CD4-positive, CD25-positive, alpha-beta regulatory T cell (primary cell): ENCODE measurements around the gene P3H4. TPM values are rescaled to one million over a fixed set of nuclear protein-coding genes. Genes with fewer than 3 reads are reported as not detected.

Experiments used
- ATAC-seq, 2 donors: fragments of 150-1000 bp; cut with Tn5 transposase; one replicate each; pipeline ENCODE4 v1.10.0; 2021; ENCODE audit warnings: low read depth in 2 of 2, moderate number of reproducible peaks in 2 of 2, moderate library complexity in 1 of 2
- DNase-seq, 3 donors: peaks; one replicate each; pipeline versions ENCODE4 v3.0.0 to v3.0.0-alpha.2; 2012 to 2022; ENCODE audit warnings: mixed read lengths in 1 of 3
- H3K27ac ChIP-seq: one replicate; pipeline ENCODE4 v1.7.0; 2013; ENCODE audit warnings: mild to moderate bottlenecking, low read length; ENCODE audit not compliant: insufficient read depth, poor library complexity, severe bottlenecking
- H3K27me3 ChIP-seq: one replicate; pipeline ENCODE4 v1.7.0; 2013; ENCODE audit warnings: low read length; ENCODE audit not compliant: control insufficient read depth, insufficient read depth
- H3K36me3 ChIP-seq: one replicate; pipeline ENCODE4 v1.7.0; 2013; ENCODE audit warnings: mild to moderate bottlenecking, low read length, moderate library complexity; ENCODE audit not compliant: control insufficient read depth, insufficient read depth
- H3K4me1 ChIP-seq: 2 replicates; pipeline ENCODE4 v1.7.0; 2013; ENCODE audit warnings: mild to moderate bottlenecking, low read length; ENCODE audit not compliant: insufficient read depth, control insufficient read depth, poor library complexity, severe bottlenecking
- H3K4me3 ChIP-seq: one replicate; pipeline ENCODE4 v1.7.0; 2013; ENCODE audit warnings: low read depth, mild to moderate bottlenecking, low read length, moderate library complexity
- H3K9me3 ChIP-seq, 2 experiments: 1 replicate in 1 of 2; 2 replicates in 1 of 2; pipeline ENCODE4 v1.7.0; 2013; ENCODE audit warnings: low read length in 2 of 2, mild to moderate bottlenecking in 1 of 2, moderate library complexity in 1 of 2; ENCODE audit not compliant: control insufficient read depth in 2 of 2
- H3K27ac Mint-ChIP-seq, 3 donors: one replicate each; pipeline ENCODE4 v1.8.0; 2020 to 2022; ENCODE audit warnings: mild to moderate bottlenecking in 3 of 3, mixed read lengths in 3 of 3, moderate library complexity in 2 of 3
- H3K27me3 Mint-ChIP-seq: one replicate; pipeline ENCODE4 v1.8.0; 2022; ENCODE audit warnings: mild to moderate bottlenecking, mixed read lengths
- H3K36me3 Mint-ChIP-seq: one replicate; pipeline ENCODE4 v1.8.0; 2020; ENCODE audit warnings: mixed read lengths
- H3K4me1 Mint-ChIP-seq, 4 donors: one replicate each; pipeline ENCODE4 v1.8.0; 2020 to 2022; ENCODE audit warnings: mixed read lengths in 4 of 4, mild to moderate bottlenecking in 1 of 4
- H3K4me3 Mint-ChIP-seq, 4 donors: one replicate each; pipeline ENCODE4 v1.8.0; 2020 to 2022; ENCODE audit warnings: mild to moderate bottlenecking in 4 of 4, mixed read lengths in 4 of 4, moderate library complexity in 3 of 4
- H3K9me3 Mint-ChIP-seq, 7 donors: one replicate each; pipeline ENCODE4 v1.8.0; 2020 to 2022; ENCODE audit warnings: mixed read lengths in 7 of 7, mild to moderate bottlenecking in 3 of 7, moderate library complexity in 2 of 7
- polyA plus RNA-seq, 4 donors: library from polyadenylated mRNA; unstranded; fragments of 300-500 nt; fragmentation: Illumina TruSeq; gene quantifications; one replicate each; pipeline ENCODE4 v1.2.3, GENCODE V29; 2021
- total RNA-seq: library from RNA; stranded (reverse); gene quantifications from one replicate; pipeline ENCODE4 v1.2.3, GENCODE V29; 2022

The P3H4 gene
- total and polyA plus RNA-seq, 5 donors from 2014 or later = 0.59 to 2.9 (median 2.5) TPM

DNA sequence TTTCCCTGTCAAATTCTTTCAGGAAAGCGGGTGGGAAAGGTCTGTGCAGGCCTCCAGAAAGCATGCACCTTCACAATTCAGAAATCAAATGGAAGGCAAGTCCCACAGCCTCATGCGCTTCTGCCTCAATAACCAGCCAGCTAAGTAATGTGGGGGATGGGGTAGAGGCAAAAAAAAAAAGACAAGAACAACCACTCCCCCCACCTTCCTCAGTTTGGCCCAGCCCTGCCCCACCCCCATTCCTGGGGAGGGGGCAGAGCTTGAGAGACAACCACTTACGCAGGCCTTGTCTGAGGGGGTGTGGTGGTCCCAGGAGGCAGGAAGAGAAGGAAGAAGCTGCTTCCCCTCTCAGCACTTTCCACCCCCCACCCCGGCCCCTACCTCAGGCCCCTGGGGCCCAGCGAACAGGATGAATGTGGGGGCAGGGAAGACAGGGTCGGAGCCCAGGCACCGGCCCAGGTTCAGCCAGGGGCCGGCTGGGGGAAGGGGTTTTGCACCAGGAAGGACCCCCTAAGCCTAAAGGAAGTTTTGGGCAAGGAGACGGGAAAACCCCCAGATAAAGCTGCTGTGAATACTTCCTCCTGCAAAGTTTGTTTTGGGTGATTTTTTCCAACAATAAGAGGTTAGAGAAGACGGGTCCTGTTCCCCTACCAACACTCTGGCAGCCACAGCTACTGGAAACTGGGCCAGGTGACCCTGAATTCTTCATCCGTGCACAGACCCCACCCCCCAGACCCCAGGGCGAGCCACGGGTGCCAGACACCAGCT lies 26.5 kb downstream of the P3H4 start:
- no peak for ATAC-seq
- H3K4me3 ChIP-seq = no peak overlapping the region

DNA sequence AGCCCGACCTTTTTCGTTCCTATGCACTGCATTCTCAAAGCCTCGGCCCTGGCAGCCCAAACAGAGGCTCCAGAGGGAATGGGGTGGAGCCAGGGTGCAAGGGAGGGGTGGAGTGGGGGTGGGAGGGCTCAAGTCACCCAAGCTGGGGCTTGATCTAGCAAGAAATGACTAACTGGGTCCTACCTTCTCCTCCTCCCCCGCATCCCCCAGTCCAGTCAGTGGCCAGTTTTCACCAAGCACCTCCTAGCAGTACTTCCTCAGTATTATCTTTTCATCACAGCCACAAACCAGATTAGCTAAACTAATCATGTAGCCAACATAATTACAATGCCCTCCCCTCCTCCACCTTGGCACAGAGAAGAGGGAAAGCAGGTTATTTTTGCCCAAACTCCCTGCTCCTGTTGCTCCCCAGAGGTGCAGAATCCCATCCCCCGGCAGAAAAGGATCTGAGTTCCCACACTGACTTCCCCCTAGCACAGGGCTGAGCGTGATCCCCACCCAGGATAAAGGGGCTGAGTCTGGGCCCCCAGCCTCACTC lies 27.5 kb downstream of the P3H4 start:
- H3K4me3 Mint-ChIP-seq = peak overlapping the region in 1 of 4 donors; percentile 13
- no peak overlapping the region for H3K27ac ChIP-seq
- H3K27me3 ChIP-seq = peaks cover 8% of the 10 kb centered on the region
- DNase-seq = no peak
- no peaks in the 10 kb centered on the region for H3K36me3 Mint-ChIP-seq
- no peaks in the 10 kb centered on the region for H3K36me3 ChIP-seq
- no peak for ATAC-seq
- no peak overlapping the region for H3K4me3 ChIP-seq
- H3K4me1 ChIP-seq = peaks cover 16% of the 10 kb centered on the region
- H3K9me3 Mint-ChIP-seq = peaks cover 0 to 3% (median 0%) of the 10 kb centered on the region in 7 donors
- no peak overlapping the region for H3K27ac Mint-ChIP-seq
- no peaks in the 10 kb centered on the region for H3K9me3 ChIP-seq
- H3K4me1 Mint-ChIP-seq = peaks cover 0 to 31% (median 5%) of the 10 kb centered on the region in 4 donors
- H3K27me3 Mint-ChIP-seq = peaks cover 44% of the 10 kb centered on the region

More for the DNA sequence above, 26.5 kb downstream of the P3H4 start:
- Mint-ChIP-seq H3K9me3 (peaks cover 0 to 3% (median 0%) of the 10 kb centered on the region in 7 donors), H3K4me1 (peaks cover 0 to 31% (median 5%) of the 10 kb centered on the region in 4 donors), H3K27ac (peak overlapping the region in 1 of 3 donors; percentile 38), H3K4me3 (peak overlapping the region in 2 of 4 donors; percentile 59 to 69), H3K36me3 (no peaks in the 10 kb centered on the region), H3K27me3 (peaks cover 41% of the 10 kb centered on the region)
- H3K36me3 ChIP-seq = no peaks in the 10 kb centered on the region
- peaks cover 8% of the 10 kb centered on the region for H3K27me3 ChIP-seq
- H3K9me3 ChIP-seq = no peaks in the 10 kb centered on the region
- no peak for DNase-seq
- H3K4me1 ChIP-seq = peaks cover 16% of the 10 kb centered on the region
- no peak overlapping the region for H3K27ac ChIP-seq

DNA sequence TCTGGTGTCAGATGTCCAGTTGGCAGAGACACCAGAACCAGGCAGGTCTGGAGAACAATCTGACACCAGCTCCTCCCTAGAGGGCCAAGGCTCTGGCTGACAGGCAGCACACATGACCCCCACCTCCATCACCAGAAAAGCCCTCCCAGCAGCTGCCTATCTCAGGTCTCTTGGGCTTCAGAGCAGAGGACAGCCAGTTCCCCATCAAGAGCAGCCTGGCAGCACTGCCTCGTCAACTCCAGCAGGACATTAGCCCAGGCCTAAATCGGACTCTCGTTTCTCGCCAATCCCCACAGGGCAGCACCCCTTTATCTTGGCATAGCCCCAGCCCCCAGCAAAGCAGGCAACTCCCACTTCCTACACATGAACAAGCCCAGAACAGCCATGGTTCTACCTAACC lies 29.6 kb downstream of the P3H4 start:
- no peaks in the 10 kb centered on the region for H3K9me3 ChIP-seq
- peaks cover 0 to 3% (median 0%) of the 10 kb centered on the region in 7 donors for H3K9me3 Mint-ChIP-seq
- H3K27me3 Mint-ChIP-seq = peaks cover 31% of the 10 kb centered on the region
- ATAC-seq = no peak
- H3K4me1 ChIP-seq = peaks cover 16% of the 10 kb centered on the region
- no peaks in the 10 kb centered on the region for H3K36me3 Mint-ChIP-seq
- peaks cover 0 to 17% (median 5%) of the 10 kb centered on the region in 4 donors for H3K4me1 Mint-ChIP-seq
- H3K27me3 ChIP-seq = peaks cover 7% of the 10 kb centered on the region
- peak overlapping the region in 1 of 3 donors; percentile 51 for H3K27ac Mint-ChIP-seq
- no peak overlapping the region for H3K4me3 ChIP-seq
- no peak for DNase-seq
- H3K27ac ChIP-seq = no peak overlapping the region
- H3K36me3 ChIP-seq = no peaks in the 10 kb centered on the region
- no peak overlapping the region for H3K4me3 Mint-ChIP-seq

DNA sequence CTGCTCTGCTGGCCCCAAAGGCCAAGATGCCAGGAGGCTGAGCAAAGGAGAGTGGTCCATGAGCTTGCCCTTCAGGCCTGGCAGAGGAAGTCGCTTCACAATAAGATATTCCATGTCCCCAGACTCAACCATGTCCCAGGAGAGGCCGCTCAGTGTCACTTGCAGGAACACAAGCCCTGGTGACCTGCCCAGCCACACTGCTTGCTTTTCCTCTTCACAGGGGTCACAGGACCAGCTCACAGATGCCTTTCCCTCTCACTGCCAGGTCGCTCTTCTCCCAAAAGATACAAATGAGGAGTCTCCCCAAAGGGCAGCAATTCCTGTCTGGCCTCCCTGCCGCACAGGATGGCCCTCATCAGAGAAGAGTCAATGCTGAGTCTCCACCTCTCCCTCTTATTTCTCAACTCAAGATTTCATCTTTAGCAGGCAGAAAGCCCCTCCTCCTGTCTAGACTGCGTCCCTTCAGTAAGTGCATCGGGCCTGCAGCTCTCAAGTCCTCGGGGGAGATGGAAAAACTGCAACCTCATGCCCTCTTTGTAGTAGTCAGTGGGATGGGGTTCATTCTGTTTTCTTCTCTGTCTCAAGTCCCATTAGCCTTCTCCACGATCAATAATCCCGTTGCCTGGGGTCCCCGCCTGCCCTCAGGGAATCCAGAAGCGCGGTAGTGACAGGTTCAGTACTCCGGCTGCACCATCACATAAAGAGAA lies 30.2 kb downstream of the P3H4 start:
- Histone ChIP-seq H3K36me3 (no peaks in the 10 kb centered on the region), H3K9me3 (no peaks in the 10 kb centered on the region), H3K4me1 (peaks cover 16% of the 10 kb centered on the region), H3K27me3 (peaks cover 3% of the 10 kb centered on the region), H3K27ac (no peak overlapping the region), H3K4me3 (no peak overlapping the region)
- DNase-seq (no peak), ATAC-seq (no peak)
- H3K4me1 Mint-ChIP-seq = peaks cover 0 to 12% (median 0%) of the 10 kb centered on the region in 4 donors
- H3K4me3 Mint-ChIP-seq = no peak overlapping the region
- no peaks in the 10 kb centered on the region for H3K36me3 Mint-ChIP-seq
- H3K27ac Mint-ChIP-seq = peak overlapping the region in 1 of 3 donors; percentile 51
- peaks cover 25% of the 10 kb centered on the region for H3K27me3 Mint-ChIP-seq
- no peaks in the 10 kb centered on the region for H3K9me3 Mint-ChIP-seq

GRCh38 chr17:41779954-41780353 lies 31.8 kb downstream of the P3H4 start:
- no peaks in the 10 kb centered on the region for H3K36me3 Mint-ChIP-seq
- no peak overlapping the region for H3K27ac ChIP-seq
- peaks cover 0 to 3% (median 0%) of the 10 kb centered on the region in 4 donors for H3K4me1 Mint-ChIP-seq
- no peaks in the 10 kb centered on the region for H3K9me3 ChIP-seq
- peaks cover 27% of the 10 kb centered on the region for H3K27me3 Mint-ChIP-seq
- ATAC-seq (no peak), DNase-seq (no peak)
- peaks cover 3% of the 10 kb centered on the region for H3K27me3 ChIP-seq
- H3K9me3 Mint-ChIP-seq = no peaks in the 10 kb centered on the region
- no peak overlapping the region for H3K4me3 Mint-ChIP-seq
- no peak overlapping the region for H3K27ac Mint-ChIP-seq
- H3K4me1 ChIP-seq = peaks cover under 1% of the 10 kb centered on the region
- H3K36me3 ChIP-seq = no peaks in the 10 kb centered on the region
- no peak overlapping the region for H3K4me3 ChIP-seq

DNA sequence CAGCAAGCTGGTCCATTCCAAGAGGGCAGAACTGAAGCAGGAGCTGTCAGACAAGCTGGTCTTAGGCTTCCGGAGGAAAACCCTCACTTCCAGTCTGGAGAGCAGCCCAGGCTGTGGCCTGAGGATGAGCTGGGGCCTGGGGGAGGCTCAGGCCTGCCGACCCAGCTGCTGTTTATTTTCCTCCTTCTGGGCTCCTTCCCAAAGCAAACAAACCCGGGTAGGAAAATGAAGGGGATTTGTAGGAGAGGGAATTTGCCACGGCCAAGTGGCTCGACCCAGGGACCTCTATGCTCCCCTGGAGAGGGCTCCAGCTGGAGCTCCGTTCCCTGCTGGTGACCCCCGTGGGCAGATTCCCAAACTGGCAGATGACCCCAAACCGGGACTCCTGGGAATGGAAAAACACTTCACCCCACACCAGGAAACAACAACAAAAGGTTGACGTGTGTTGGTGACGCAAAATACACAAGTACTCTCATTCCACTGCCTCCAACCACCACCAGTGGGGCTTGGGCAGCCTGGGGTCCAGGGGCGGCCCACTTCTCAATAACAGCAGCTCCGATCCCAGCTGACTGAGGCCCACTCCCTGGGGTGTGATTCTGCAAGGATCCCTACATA lies 34.1 kb downstream of the P3H4 start:
- H3K4me3 ChIP-seq = no peak overlapping the region
- Mint-ChIP-seq H3K27ac (no peak overlapping the region), H3K36me3 (no peaks in the 10 kb centered on the region), H3K4me1 (no peaks in the 10 kb centered on the region), H3K9me3 (no peaks in the 10 kb centered on the region), H3K27me3 (peaks cover 12% of the 10 kb centered on the region), H3K4me3 (no peak overlapping the region)
- DNase-seq (no peak), ATAC-seq (no peak)
- H3K27ac ChIP-seq = no peak overlapping the region
- no peaks in the 10 kb centered on the region for H3K4me1 ChIP-seq
- H3K9me3 ChIP-seq = no peaks in the 10 kb centered on the region
- H3K27me3 ChIP-seq = no peaks in the 10 kb centered on the region
- no peaks in the 10 kb centered on the region for H3K36me3 ChIP-seq

DNA sequence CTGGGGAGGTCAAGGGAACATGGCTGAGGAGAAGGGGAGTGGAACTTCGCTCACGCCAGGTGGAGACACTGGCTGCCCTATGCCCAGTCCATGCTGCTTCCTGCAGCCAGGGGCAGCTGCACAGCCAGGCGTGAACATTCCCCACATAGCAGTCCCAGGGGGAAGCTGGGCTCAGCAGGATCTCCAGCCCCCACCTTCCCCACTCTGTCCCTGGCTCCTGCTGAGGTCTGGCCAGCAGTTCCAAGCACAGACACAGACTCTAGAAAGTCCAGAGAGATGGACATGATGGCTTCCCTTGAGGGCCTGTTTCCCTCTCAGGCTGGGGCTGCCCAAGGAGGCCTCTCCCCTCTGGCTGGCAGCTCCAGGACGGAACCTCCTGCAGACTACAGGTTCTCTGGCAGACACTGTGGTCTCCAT lies 34.6 kb downstream of the P3H4 start:
- Mint-ChIP-seq H3K4me1 (no peaks in the 10 kb centered on the region), H3K36me3 (no peaks in the 10 kb centered on the region), H3K27ac (no peak overlapping the region), H3K27me3 (peaks cover 12% of the 10 kb centered on the region), H3K9me3 (no peaks in the 10 kb centered on the region), H3K4me3 (no peak overlapping the region)
- no peak for DNase-seq
- no peak overlapping the region for H3K27ac ChIP-seq
- no peaks in the 10 kb centered on the region for H3K4me1 ChIP-seq
- H3K36me3 ChIP-seq = no peaks in the 10 kb centered on the region
- H3K27me3 ChIP-seq = no peaks in the 10 kb centered on the region
- H3K4me3 ChIP-seq = no peak overlapping the region
- no peak for ATAC-seq
- no peaks in the 10 kb centered on the region for H3K9me3 ChIP-seq
